ENCODE data around the gene IRF3.
"Not testable (repeated sequence)": the region's sequence is repeated elsewhere in the genome, so short reads cannot be mapped to it uniquely, and the experiment has no call there.

DNA sequence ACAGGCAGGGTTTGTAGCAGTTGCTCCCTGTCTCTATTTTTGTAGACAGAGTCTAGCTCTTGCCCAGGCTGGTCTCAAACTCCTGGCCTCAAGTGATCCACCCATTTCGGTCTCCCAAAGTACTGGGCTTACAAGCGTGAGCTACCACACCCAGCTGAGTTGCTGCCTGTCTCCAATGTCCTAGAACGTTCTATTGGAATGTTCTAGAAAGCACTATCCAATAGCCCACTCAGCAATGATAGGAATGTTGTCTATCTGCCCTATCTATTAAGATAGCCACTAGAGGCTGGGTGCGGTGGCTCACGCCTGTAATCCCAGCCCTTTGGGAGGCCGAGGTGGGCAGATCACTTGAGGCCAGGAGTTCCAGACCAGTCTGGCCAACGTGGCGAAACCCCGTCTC, 32.4 kb downstream of the IRF3 start:
- TF ChIP-seq, protein P1, sequence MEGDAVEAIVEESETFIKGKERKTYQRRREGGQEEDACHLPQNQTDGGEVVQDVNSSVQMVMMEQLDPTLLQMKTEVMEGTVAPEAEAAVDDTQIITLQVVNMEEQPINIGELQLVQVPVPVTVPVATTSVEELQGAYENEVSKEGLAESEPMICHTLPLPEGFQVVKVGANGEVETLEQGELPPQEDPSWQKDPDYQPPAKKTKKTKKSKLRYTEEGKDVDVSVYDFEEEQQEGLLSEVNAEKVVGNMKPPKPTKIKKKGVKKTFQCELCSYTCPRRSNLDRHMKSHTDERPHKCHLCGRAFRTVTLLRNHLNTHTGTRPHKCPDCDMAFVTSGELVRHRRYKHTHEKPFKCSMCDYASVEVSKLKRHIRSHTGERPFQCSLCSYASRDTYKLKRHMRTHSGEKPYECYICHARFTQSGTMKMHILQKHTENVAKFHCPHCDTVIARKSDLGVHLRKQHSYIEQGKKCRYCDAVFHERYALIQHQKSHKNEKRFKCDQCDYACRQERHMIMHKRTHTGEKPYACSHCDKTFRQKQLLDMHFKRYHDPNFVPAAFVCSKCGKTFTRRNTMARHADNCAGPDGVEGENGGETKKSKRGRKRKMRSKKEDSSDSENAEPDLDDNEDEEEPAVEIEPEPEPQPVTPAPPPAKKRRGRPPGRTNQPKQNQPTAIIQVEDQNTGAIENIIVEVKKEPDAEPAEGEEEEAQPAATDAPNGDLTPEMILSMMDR (IDR thresholded peaks at IDR 0.05), result not testable (repeated sequence)
- TF ChIP-seq POLR2AphosphoS5, POLR2A (IDR thresholded peaks at IDR 0.05): not testable (repeated sequence)

Data from transverse colon (tissue), 4 donors.